ENCODE data around the gene USP21. TPM values are rescaled to one million over a fixed set of nuclear protein-coding genes. Genes with fewer than 3 reads are reported as not detected.

The USP21 gene
- total RNA-seq, 1 experiment from 2014 or later = 43.9 TPM

DNA sequence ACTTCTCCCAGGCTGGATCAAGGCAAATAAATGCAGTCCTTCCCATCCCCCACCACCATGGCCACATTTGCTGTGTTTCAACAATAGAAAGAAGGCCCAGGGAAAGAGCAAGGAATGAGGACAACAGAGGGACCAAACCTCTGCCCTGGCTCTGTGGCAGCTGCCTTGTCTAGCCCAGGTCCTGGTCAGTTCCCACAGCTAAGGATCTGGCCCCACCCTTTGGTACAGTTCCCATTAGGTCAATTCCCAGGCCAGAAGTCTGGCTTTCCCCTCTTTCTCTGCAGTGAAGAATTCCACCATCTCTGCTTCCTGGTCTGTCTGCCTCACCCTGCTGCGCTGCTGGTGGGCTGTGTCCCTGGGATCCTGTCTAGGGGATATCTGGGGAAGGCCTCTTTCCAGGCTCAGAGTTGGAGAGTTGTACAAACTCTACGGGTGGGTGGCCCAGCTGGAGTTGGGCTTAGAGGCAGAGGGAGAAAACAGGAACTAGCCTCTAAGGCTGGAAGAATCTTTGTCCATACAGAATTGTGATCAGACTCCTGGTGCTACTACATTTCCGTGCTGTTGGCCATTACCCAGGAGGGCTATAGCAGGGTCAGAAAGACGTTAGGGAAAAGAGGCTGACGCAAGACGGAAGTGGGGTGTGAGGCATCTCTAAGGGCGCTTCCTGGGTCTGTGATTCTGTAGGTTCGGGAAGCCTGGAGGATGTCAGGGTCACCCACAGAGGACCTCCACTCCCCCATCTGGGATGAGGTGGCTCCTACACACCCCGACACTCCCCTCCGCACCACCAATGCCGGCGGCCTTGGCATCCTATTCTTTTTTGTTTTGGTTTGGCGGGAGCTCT, 41.9 kb downstream of the USP21 start:
- no peaks in the 10 kb centered on the region for H3K9me3 ChIP-seq (ENCODE audit: low read length)
- no peaks in the 10 kb centered on the region for H3K9me2 ChIP-seq (replicated peaks; ENCODE audit: insufficient read depth, low read length)
- peak overlapping the region; percentile 86 for H3K4me2 ChIP-seq (ENCODE audit: low read depth, low read length, poor library complexity, severe bottlenecking)
- DNase-seq = no peak
- peak overlapping the region; percentile 88 for H3K4me3 ChIP-seq (ENCODE audit: low read length)
- no peaks in the 10 kb centered on the region for H3K27me3 ChIP-seq (ENCODE audit: low read length)
- H3K79me2 ChIP-seq (ENCODE audit: low read length) = peaks cover 28% of the 10 kb centered on the region
- peaks cover 27% of the 10 kb centered on the region for H3K4me1 ChIP-seq (ENCODE audit: low read length)
- H3K36me3 ChIP-seq (ENCODE audit: insufficient read depth, low read length) = peaks cover 10% of the 10 kb centered on the region
- no peaks in the 10 kb centered on the region for H4K20me1 ChIP-seq (ENCODE audit: insufficient read depth, low read depth, low read length)
- H3K27ac ChIP-seq (ENCODE audit: low read length) = no peak overlapping the region
- H3K9ac ChIP-seq (ENCODE audit: low read length) = peak overlapping the region; percentile 74
- H2AFZ ChIP-seq (ENCODE audit: low read length) = peak overlapping the region; percentile 67; the same call in 1 of the 2 replicates

DNA sequence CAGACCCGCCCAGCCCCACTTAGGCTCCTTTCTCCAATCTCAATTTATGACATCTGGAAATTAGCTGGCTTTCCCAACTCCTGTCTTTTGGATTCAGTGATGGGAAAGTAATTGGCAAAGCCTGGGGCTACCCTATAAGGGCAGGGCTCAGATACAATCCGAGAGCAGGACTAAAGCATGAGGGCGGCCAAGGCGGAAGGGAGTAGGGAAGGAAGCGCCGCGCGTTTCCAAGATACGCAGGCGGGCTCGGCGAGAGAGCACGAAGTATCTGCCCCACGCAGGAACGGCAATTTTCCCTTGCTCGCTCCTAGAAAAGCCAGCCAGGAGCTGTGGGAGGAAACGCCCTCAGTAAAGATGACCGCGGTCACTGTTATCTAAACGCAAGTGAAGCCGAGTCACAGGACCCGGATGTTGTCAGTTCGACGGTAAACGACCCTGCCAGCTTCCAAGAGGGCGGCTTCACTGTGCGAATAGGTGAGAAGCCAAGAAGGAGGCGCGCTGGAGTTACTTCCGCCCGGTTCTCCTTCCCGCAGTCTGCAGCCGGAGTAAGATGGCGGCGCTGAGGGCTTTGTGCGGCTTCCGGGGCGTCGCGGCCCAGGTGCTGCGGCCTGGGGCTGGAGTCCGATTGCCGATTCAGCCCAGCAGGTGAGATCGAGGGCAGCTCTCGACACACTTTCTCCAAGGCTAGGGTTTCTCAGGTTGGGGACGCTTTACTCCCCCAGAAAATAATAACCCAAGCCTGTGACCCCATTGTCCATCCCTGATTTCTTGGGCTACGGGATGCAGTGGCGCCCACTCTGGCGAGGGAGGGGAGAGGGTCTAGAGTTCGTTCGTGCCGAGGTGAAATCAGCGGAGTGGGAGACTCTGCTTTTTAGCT, 42.8 kb downstream of the USP21 start, which contains the start of gene NDUFS2:
TSS of gene NDUFS2 (plus strand) at position 532 of the 877 bp plus-strand sequence. CDS start at position 551, 19 bp downstream.
- peak within 1 kb of the TSS; percentile 90 for H2AFZ ChIP-seq (ENCODE audit: low read length)
- peak; percentile 99 for DNase-seq
- no peaks in the 10 kb centered on the region for H3K9me3 ChIP-seq (ENCODE audit: low read length)
- H3K9ac ChIP-seq (ENCODE audit: low read length) = peak within 1 kb of the TSS; percentile 94
- H3K27ac ChIP-seq (ENCODE audit: low read length) = peak within 1 kb of the TSS; percentile 62
- no peaks in the 10 kb centered on the region for H3K27me3 ChIP-seq (ENCODE audit: low read length)
- H3K4me3 ChIP-seq (ENCODE audit: low read length) = peak within 1 kb of the TSS; percentile 88
- H3K9me2 ChIP-seq (replicated peaks; ENCODE audit: insufficient read depth, low read length) = no peaks in the 10 kb centered on the region
- peaks cover 28% of the 10 kb centered on the region for H3K79me2 ChIP-seq (ENCODE audit: low read length)
- H3K4me1 ChIP-seq (ENCODE audit: low read length) = peaks cover 27% of the 10 kb centered on the region
- peak within 1 kb of the TSS; percentile 86 for H3K4me2 ChIP-seq (ENCODE audit: low read depth, low read length, poor library complexity, severe bottlenecking)
- H4K20me1 ChIP-seq (ENCODE audit: insufficient read depth, low read depth, low read length) = no peaks in the 10 kb centered on the region
- H3K36me3 ChIP-seq (ENCODE audit: insufficient read depth, low read length) = peaks cover 19% of the 10 kb centered on the region

DNA sequence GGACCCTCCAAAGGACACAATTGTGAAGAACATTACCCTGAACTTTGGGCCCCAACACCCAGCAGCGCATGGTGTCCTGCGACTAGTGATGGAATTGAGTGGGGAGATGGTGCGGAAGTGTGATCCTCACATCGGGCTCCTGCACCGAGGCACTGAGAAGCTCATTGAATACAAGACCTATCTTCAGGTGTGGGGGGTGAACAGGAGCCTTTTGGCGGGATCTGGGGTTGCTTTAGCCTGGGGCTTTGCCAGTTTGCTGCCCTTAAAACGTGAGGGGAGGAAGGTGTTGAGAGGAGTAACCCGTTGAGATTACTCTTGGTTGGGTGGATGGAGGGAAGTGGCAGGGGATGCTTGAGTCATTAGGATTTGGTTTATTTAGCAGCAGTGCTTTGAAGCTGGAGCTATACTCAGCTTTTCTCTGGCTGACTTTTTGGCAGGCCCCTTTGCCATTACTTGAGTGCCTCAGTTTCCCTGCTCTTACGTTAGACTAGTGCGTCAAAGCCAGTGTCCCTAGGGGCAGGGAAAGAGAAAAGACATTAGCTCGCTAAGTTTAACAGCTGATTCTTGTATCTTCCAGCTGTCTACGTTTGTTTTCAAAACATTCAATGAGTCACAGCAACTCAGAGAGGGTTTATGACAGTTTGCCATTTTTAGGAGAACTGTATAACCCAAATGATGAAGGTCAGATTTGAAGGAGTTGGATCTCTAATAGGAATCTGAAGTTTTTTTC, 47.3 kb downstream of the USP21 start:
- Histone ChIP-seq H3K79me2 (ENCODE audit: low read length) (peaks cover 28% of the 10 kb centered on the region), H3K27ac (ENCODE audit: low read length) (no peak overlapping the region), H3K4me2 (ENCODE audit: low read depth, low read length, poor library complexity, severe bottlenecking) (no peak overlapping the region), H3K4me3 (ENCODE audit: low read length) (no peak overlapping the region), H2AFZ (ENCODE audit: low read length) (no peak overlapping the region), H3K9ac (ENCODE audit: low read length) (no peak overlapping the region), H3K36me3 (ENCODE audit: insufficient read depth, low read length) (peaks cover 38% of the 10 kb centered on the region), H3K27me3 (ENCODE audit: low read length) (no peaks in the 10 kb centered on the region), H3K9me3 (ENCODE audit: low read length) (no peaks in the 10 kb centered on the region), H3K9me2 (replicated peaks; ENCODE audit: insufficient read depth, low read length) (no peaks in the 10 kb centered on the region), H4K20me1 (ENCODE audit: insufficient read depth, low read depth, low read length) (no peaks in the 10 kb centered on the region), H3K4me1 (ENCODE audit: low read length) (peaks cover 25% of the 10 kb centered on the region)
- DNase-seq = no peak

DNA sequence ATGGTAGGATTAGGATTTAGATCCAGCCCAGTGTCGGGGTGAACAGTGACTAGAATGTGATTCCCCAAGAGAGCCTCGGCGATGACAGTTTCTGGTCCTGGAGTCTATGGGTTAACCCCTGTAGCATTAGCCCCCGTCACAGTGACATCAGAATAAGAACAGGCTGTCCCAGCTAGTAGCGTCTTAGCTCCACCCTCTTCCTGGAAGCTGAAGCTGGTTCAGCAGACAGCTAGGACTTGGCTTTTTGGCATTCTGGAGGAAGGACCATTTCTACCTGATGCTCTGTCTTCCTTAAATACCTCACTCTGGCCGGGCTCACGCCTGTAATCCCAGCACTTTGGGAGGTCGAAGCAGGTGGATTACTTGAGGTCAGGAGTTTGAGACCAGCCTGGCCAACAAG, 47.9 kb downstream of the USP21 start:
- Histone ChIP-seq H3K9me3 (ENCODE audit: low read length) (no peaks in the 10 kb centered on the region), H3K27me3 (ENCODE audit: low read length) (no peaks in the 10 kb centered on the region), H3K4me2 (ENCODE audit: low read depth, low read length, poor library complexity, severe bottlenecking) (no peak overlapping the region), H3K9me2 (replicated peaks; ENCODE audit: insufficient read depth, low read length) (no peaks in the 10 kb centered on the region), H3K9ac (ENCODE audit: low read length) (no peak overlapping the region), H3K4me1 (ENCODE audit: low read length) (peaks cover 22% of the 10 kb centered on the region), H3K4me3 (ENCODE audit: low read length) (no peak overlapping the region), H3K27ac (ENCODE audit: low read length) (no peak overlapping the region), H2AFZ (ENCODE audit: low read length) (no peak overlapping the region), H3K36me3 (ENCODE audit: insufficient read depth, low read length) (peaks cover 42% of the 10 kb centered on the region), H4K20me1 (ENCODE audit: insufficient read depth, low read depth, low read length) (no peaks in the 10 kb centered on the region), H3K79me2 (ENCODE audit: low read length) (peaks cover 28% of the 10 kb centered on the region)
- no peak for DNase-seq

DNA sequence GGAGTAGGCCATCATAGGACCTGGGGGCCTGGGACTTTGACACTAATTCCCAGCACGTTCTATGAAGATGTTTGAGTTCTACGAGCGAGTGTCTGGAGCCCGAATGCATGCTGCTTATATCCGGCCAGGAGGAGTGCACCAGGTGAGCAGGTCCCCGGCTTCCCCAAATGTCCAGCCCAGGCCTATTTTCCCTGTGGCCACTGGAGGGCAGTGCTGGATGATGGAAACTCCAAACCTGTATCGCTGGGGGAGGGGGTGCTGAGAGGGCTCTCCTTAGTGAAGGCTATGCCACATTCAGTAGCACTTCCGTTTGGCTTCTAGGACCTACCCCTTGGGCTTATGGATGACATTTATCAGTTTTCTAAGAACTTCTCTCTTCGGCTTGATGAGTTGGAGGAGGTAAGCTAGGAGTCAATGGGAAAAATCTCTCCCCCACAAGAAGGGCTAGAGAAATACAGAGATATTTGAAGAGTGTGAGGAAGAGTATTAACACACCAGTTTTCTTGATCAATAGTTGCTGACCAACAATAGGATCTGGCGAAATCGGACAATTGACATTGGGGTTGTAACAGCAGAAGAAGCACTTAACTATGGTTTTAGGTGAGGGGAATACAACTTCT, 50.6 kb downstream of the USP21 start:
- H3K4me1 ChIP-seq (ENCODE audit: low read length) = peaks cover 5% of the 10 kb centered on the region
- H3K4me2 ChIP-seq (ENCODE audit: low read depth, low read length, poor library complexity, severe bottlenecking) = no peak overlapping the region
- DNase-seq = peak; percentile 92
- no peaks in the 10 kb centered on the region for H3K9me3 ChIP-seq (ENCODE audit: low read length)
- H3K4me3 ChIP-seq (ENCODE audit: low read length) = no peak overlapping the region
- peaks cover 6% of the 10 kb centered on the region; the same call in 1 of the 2 replicates for H3K79me2 ChIP-seq (ENCODE audit: low read length)
- H3K27ac ChIP-seq (ENCODE audit: low read length) = no peak overlapping the region
- H3K36me3 ChIP-seq (ENCODE audit: insufficient read depth, low read length) = peaks cover 48% of the 10 kb centered on the region
- H4K20me1 ChIP-seq (ENCODE audit: insufficient read depth, low read depth, low read length) = no peaks in the 10 kb centered on the region
- no peak overlapping the region for H3K9ac ChIP-seq (ENCODE audit: low read length)
- no peak overlapping the region for H2AFZ ChIP-seq (ENCODE audit: low read length)
- H3K27me3 ChIP-seq (ENCODE audit: low read length) = no peaks in the 10 kb centered on the region
- H3K9me2 ChIP-seq (replicated peaks; ENCODE audit: insufficient read depth, low read length) = no peaks in the 10 kb centered on the region

DNA sequence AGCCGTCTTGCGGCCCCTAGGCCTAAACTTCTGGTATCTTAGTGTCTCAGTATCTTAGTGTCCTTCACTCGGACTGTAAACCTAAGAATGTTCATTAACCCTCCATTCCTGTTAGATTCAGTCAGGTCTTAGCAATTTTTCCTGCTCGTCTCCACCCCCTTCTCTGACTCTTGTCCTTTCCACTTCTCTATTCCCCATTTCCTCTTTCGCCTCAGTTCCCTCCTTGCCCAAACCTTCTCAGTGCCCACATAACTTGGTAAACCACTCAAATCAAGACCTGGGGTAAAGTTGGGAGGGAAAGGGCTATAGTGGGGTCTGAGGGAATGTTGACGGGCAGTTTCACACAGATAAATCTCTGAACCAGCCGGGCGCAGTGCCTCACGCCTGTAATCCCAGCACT, 55.1 kb downstream of the USP21 start:
- H4K20me1 ChIP-seq (ENCODE audit: insufficient read depth, low read depth, low read length) = no peaks in the 10 kb centered on the region
- no peaks in the 10 kb centered on the region for H3K79me2 ChIP-seq (ENCODE audit: low read length)
- no peak for DNase-seq
- H3K27me3 ChIP-seq (ENCODE audit: low read length) = no peaks in the 10 kb centered on the region
- H2AFZ ChIP-seq (ENCODE audit: low read length) = no peak overlapping the region
- H3K4me3 ChIP-seq (ENCODE audit: low read length) = no peak overlapping the region
- peaks cover 34% of the 10 kb centered on the region for H3K36me3 ChIP-seq (ENCODE audit: insufficient read depth, low read length)
- no peak overlapping the region for H3K27ac ChIP-seq (ENCODE audit: low read length)
- H3K9ac ChIP-seq (ENCODE audit: low read length) = no peak overlapping the region
- H3K4me2 ChIP-seq (ENCODE audit: low read depth, low read length, poor library complexity, severe bottlenecking) = no peak overlapping the region
- peaks cover 25% of the 10 kb centered on the region for H3K4me1 ChIP-seq (ENCODE audit: low read length)
- H3K9me3 ChIP-seq (ENCODE audit: low read length) = no peaks in the 10 kb centered on the region
- H3K9me2 ChIP-seq (replicated peaks; ENCODE audit: insufficient read depth, low read length) = no peaks in the 10 kb centered on the region

DNA sequence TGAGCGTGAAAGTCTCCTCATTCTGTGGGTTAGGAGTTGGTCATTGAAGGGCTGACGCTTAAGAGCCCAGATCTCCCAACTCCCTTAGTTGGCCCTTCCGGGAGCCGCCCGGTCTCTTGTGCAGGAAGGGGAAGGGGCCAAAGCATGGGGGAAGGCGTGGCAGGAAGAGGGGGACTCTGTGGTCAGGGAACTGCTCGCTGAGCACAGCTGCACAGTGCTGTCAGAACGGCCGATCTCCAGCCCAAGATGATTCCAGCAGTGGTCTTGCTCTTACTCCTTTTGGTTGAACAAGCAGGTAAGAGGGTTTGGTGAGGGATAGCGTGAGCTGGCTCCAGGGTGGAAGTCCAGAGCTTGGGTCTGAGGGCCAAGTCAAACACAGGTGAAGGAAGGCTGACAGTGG, 55.8 kb downstream of the USP21 start, which contains the start of gene FCER1G:
TSS of gene FCER1G (plus strand) at position 220 of the 400 bp plus-strand sequence. CDS start at position 247, 27 bp downstream.
- H3K9me3 ChIP-seq (ENCODE audit: low read length) = no peaks in the 10 kb centered on the region
- H3K27me3 ChIP-seq (ENCODE audit: low read length) = no peaks in the 10 kb centered on the region
- no peak within 1 kb of the TSS for H3K9ac ChIP-seq (ENCODE audit: low read length)
- H3K79me2 ChIP-seq (ENCODE audit: low read length) = no peaks in the 10 kb centered on the region
- H3K9me2 ChIP-seq (replicated peaks; ENCODE audit: insufficient read depth, low read length) = no peaks in the 10 kb centered on the region
- H4K20me1 ChIP-seq (ENCODE audit: insufficient read depth, low read depth, low read length) = no peaks in the 10 kb centered on the region
- H2AFZ ChIP-seq (ENCODE audit: low read length) = no peak within 1 kb of the TSS
- H3K27ac ChIP-seq (ENCODE audit: low read length) = no peak within 1 kb of the TSS
- H3K4me3 ChIP-seq (ENCODE audit: low read length) = no peak within 1 kb of the TSS
- H3K4me1 ChIP-seq (ENCODE audit: low read length) = peaks cover 22% of the 10 kb centered on the region
- H3K4me2 ChIP-seq (ENCODE audit: low read depth, low read length, poor library complexity, severe bottlenecking) = no peak within 1 kb of the TSS
- peaks cover 31% of the 10 kb centered on the region for H3K36me3 ChIP-seq (ENCODE audit: insufficient read depth, low read length)
- no peak for DNase-seq
